ENCODE data around the gene CCDC142. TPM values are rescaled to one million over a fixed set of nuclear protein-coding genes. Genes with fewer than 3 reads are reported as not detected.
"Not testable (repeated sequence)": the region's sequence is repeated elsewhere in the genome, so short reads cannot be mapped to it uniquely, and the experiment has no call there.

Gene CCDC142
- total RNA-seq, 1 donor from 2014 or later: 29.4 TPM

GRCh38 chr2:74493546-74493945, 10.7 kb upstream of the CCDC142 start:
- Mint-ChIP-seq H3K9me3 (no peaks in the 10 kb centered on the region), H3K27me3 (ENCODE audit: low read depth) (peaks cover 27% of the 10 kb centered on the region), H3K36me3 (peaks cover 27% of the 10 kb centered on the region), H3K27ac (no peak overlapping the region), H3K4me1 (peaks cover 10% of the 10 kb centered on the region), H3K4me3 (no peak overlapping the region)
- no peak for DNase-seq (ENCODE audit: low spot score in 2 of 2, unreplicated experiment in 2 of 2)
- no peak for TF ChIP-seq CTCF (IDR thresholded peaks at IDR 0.05; ENCODE audit: unreplicated experiment)

- TF ChIP-seq CTCF (IDR thresholded peaks at IDR 0.05; ENCODE audit: unreplicated experiment): no peak
- H3K4me1 Mint-ChIP-seq: no peaks in the 10 kb centered on the region
- peaks cover 11% of the 10 kb centered on the region for H3K27me3 Mint-ChIP-seq (ENCODE audit: low read depth)
- H3K4me3 Mint-ChIP-seq: no peak overlapping the region
- no peaks in the 10 kb centered on the region for H3K9me3 Mint-ChIP-seq
- H3K36me3 Mint-ChIP-seq: peaks cover 27% of the 10 kb centered on the region
- DNase-seq (ENCODE audit: low spot score in 2 of 2, unreplicated experiment in 2 of 2): no peak
- H3K27ac Mint-ChIP-seq: no peak overlapping the region
Observed at GRCh38 chr2:74491648-74492544, 9.1 kb upstream of the CCDC142 start.

GRCh38 chr2:74489906-74490305, 7.1 kb upstream of the CCDC142 start:
- no peak for TF ChIP-seq CTCF (IDR thresholded peaks at IDR 0.05; ENCODE audit: unreplicated experiment)
- H3K9me3 Mint-ChIP-seq: no peaks in the 10 kb centered on the region
- DNase-seq (ENCODE audit: low spot score in 2 of 2, unreplicated experiment in 2 of 2): no peak
- H3K4me1 Mint-ChIP-seq: no peaks in the 10 kb centered on the region
- H3K27me3 Mint-ChIP-seq (ENCODE audit: low read depth): no peaks in the 10 kb centered on the region
- H3K4me3 Mint-ChIP-seq: no peak overlapping the region
- peaks cover 30% of the 10 kb centered on the region for H3K36me3 Mint-ChIP-seq
- no peak overlapping the region for H3K27ac Mint-ChIP-seq

- DNase-seq (ENCODE audit: low spot score in 2 of 2, unreplicated experiment in 2 of 2): no peak
- TF ChIP-seq CTCF (IDR thresholded peaks at IDR 0.05; ENCODE audit: unreplicated experiment): no peak
- no peaks in the 10 kb centered on the region for H3K27me3 Mint-ChIP-seq (ENCODE audit: low read depth)
- no peaks in the 10 kb centered on the region for H3K4me1 Mint-ChIP-seq
- H3K9me3 Mint-ChIP-seq: no peaks in the 10 kb centered on the region
- no peak overlapping the region for H3K27ac Mint-ChIP-seq
- H3K4me3 Mint-ChIP-seq: no peak overlapping the region
- H3K36me3 Mint-ChIP-seq: peaks cover 24% of the 10 kb centered on the region
Observed at GRCh38 chr2:74488643-74489481, 6.1 kb upstream of the CCDC142 start.

GRCh38 chr2:74486141-74486540, 3.3 kb upstream of the CCDC142 start:
- H3K36me3 Mint-ChIP-seq: peaks cover 11% of the 10 kb centered on the region
- no peak overlapping the region for H3K27ac Mint-ChIP-seq
- H3K4me1 Mint-ChIP-seq: peaks cover 12% of the 10 kb centered on the region
- no peaks in the 10 kb centered on the region for H3K27me3 Mint-ChIP-seq (ENCODE audit: low read depth)
- TF ChIP-seq CTCF (IDR thresholded peaks at IDR 0.05; ENCODE audit: unreplicated experiment): no peak
- no peak overlapping the region for H3K4me3 Mint-ChIP-seq
- no peaks in the 10 kb centered on the region for H3K9me3 Mint-ChIP-seq
- DNase-seq (ENCODE audit: low spot score in 2 of 2, unreplicated experiment in 2 of 2): no peak

GRCh38 chr2:74483675-74484164, 922 bp upstream of the CCDC142 start:
- Mint-ChIP-seq H3K4me1 (peaks cover 18% of the 10 kb centered on the region), H3K4me3 (peak overlapping the region; percentile 100), H3K27ac (peak overlapping the region; percentile 99)
- H3K27me3 Mint-ChIP-seq (ENCODE audit: low read depth); DNase-seq (ENCODE audit: low spot score in 2 of 2, unreplicated experiment in 2 of 2); H3K9me3 Mint-ChIP-seq; H3K36me3 Mint-ChIP-seq: not testable (repeated sequence)

All from mesothelial cell of epicardium (in vitro differentiated cells).